ENCODE measurements around the gene NXNL1. TPM values are rescaled to one million over a fixed set of nuclear protein-coding genes. Genes with fewer than 3 reads are reported as not detected.

Gene NXNL1
- total and polyA plus RNA-seq, 2 donors (not counting 3 experiments of a cell fraction or from before 2014, with no cell fraction given), result not detected

- H4K20me1 ChIP-seq (replicated peaks; ENCODE audit: control insufficient read depth, extremely low read depth, insufficient read depth, low read length), result no peaks in the 10 kb centered on the region
- H3K4me1 ChIP-seq (ENCODE audit: control insufficient read depth, extremely low read depth, insufficient read depth, low read length), result peaks cover 11% of the 10 kb centered on the region
- no peak for DNase-seq (ENCODE audit: low read depth, low spot score)
- no peaks in the 10 kb centered on the region for H3K36me3 ChIP-seq (ENCODE audit: control insufficient read depth in 2 of 2, extremely low read depth in 1 of 2, insufficient read depth in 2 of 2, low read length in 2 of 2)
- H3K4me3 ChIP-seq (replicated peaks in 1 of 3; ENCODE audit: insufficient read depth in 1 of 3, low read depth in 1 of 3, low read length in 3 of 3), result no peak overlapping the region
- no peak overlapping the region for H3K27ac ChIP-seq (ENCODE audit: insufficient read depth, low read depth, low read length)
- intact Hi-C loops (cut with micrococcal nuclease), result loop anchor here (2.0 kb wide), 2 partner anchors 17 to 53 kb away; no protein-coding TSS in a partner anchor
- H3K27me3 ChIP-seq (ENCODE audit: control insufficient read depth in 2 of 2, insufficient read depth in 2 of 2, low read length in 2 of 2), result no peaks in the 10 kb centered on the region
- H3K79me2 ChIP-seq (ENCODE audit: control insufficient read depth, insufficient read depth, low read length), result no peaks in the 10 kb centered on the region
- H3K9me1 ChIP-seq (replicated peaks; ENCODE audit: control insufficient read depth, extremely low read depth, insufficient read depth, low read length), result no peaks in the 10 kb centered on the region
- H2AFZ ChIP-seq (ENCODE audit: low read depth, low read length), result no peak overlapping the region
- peak overlapping the region; percentile 59 for H3K4me2 ChIP-seq (ENCODE audit: insufficient read depth, low read length)
- no peak for FAIRE-seq
- CTCF ChIA-PET, result interaction anchor here (0.6 to 2.7 kb wide), 4 partner anchors 25 to 126 kb away, joined by 3 to 13 read pairs (median 3); partner anchors contain the start of gene MVB12A
- H3K9me3 ChIP-seq (replicated peaks; ENCODE audit: control insufficient read depth, insufficient read depth, low read length), result no peaks in the 10 kb centered on the region
- peak overlapping the region; percentile 49 for H3K9ac ChIP-seq (replicated peaks; ENCODE audit: extremely low read depth, insufficient read depth, low read length)
- dilution Hi-C loops (cut with MboI; ENCODE audit: extremely low pct_ligation_motif_present, low sequenced_read_pairs), result no loop called here
- POLR2A ChIA-PET, result no interaction called here
- BruUV-seq (replicated peaks), result no TSS peak
- TF ChIP-seq POLR2A (IDR thresholded peaks at IDR 0.05; ENCODE audit: low read depth, low read length) (no peak), MAX (IDR thresholded peaks at IDR 0.05; ENCODE audit: insufficient read depth, insufficient read length) (no peak), MYC (IDR thresholded peaks at IDR 0.05; ENCODE audit: low read depth, low read length) (no peak), FOS (IDR thresholded peaks at IDR 0.05; ENCODE audit: borderline replicate concordance, insufficient read depth, low read length) (no peak), CTCF (IDR thresholded peaks at IDR 0.05; ENCODE audit: extremely low read depth in 1 of 2, insufficient read depth in 1 of 2, low read depth in 1 of 2, low read length in 2 of 2) (no peak), POLR2AphosphoS5 (IDR thresholded peaks at IDR 0.05; ENCODE audit: insufficient read depth, low read depth, low read length) (no peak), JUN (IDR thresholded peaks at IDR 0.05; ENCODE audit: borderline replicate concordance, insufficient read depth, insufficient read length, low read depth) (no peak), GATA2 (IDR thresholded peaks at IDR 0.05; ENCODE audit: insufficient read depth, insufficient read length, low read depth, low read length) (no peak), EZH2 (IDR thresholded peaks at IDR 0.05; ENCODE audit: borderline replicate concordance, low read depth, low read length, severe bottlenecking) (no peak)
Measured at GRCh38 chr19:17471410-17472125, 10.8 kb upstream of the NXNL1 start.
